ENCODE data around the gene TMEM52B. TPM values are rescaled to one million over a fixed set of nuclear protein-coding genes. Genes with fewer than 3 reads are reported as not detected.

The TMEM52B gene
- total and polyA plus RNA-seq, 2 of the 13 experiments (the other 11 are each of a cell fraction or from before 2014, with no cell fraction given), result not detected

GRCh38 chr12:10153271-10154144, 25.3 kb upstream of the TMEM52B start (continued):
- no peak for TF ChIP-seq FOXP4 (CRISPR knock-in tag; IDR thresholded peaks at IDR 0.05)
- TF ChIP-seq, protein P1, sequence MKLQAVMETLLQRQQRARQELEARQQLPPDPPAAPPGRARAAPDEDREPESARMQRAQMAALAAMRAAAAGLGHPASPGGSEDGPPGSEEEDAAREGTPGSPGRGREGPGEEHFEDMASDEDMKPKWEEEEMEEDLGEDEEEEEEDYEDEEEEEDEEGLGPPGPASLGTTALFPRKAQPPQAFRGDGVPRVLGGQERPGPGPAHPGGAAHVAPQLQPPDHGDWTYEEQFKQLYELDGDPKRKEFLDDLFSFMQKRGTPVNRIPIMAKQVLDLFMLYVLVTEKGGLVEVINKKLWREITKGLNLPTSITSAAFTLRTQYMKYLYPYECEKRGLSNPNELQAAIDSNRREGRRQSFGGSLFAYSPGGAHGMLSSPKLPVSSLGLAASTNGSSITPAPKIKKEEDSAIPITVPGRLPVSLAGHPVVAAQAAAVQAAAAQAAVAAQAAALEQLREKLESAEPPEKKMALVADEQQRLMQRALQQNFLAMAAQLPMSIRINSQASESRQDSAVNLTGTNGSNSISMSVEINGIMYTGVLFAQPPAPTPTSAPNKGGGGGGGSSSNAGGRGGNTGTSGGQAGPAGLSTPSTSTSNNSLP (IDR thresholded peaks at IDR 0.05; ENCODE audit: low read depth, low read length), result peak; percentile 68
- TF ChIP-seq RAD21 (CRISPR knock-in tag; IDR thresholded peaks at IDR 0.05), result 0 out of 2 replicates have a peak, but pooled peaks have one; percentile 45
- TF ChIP-seq KDM2A (CRISPR knock-in tag; IDR thresholded peaks at IDR 0.05; ENCODE audit: borderline replicate concordance, low read depth), result 0 out of 2 replicates have a peak, but pooled peaks have one; percentile 39
- peak in 1 of 2 experiments; percentile 44; a peak in 1 of 4 replicates for TF ChIP-seq HMGXB4 (CRISPR knock-in tag; IDR thresholded peaks at IDR 0.05; ENCODE audit: borderline replicate concordance in 1 of 2, low read depth in 1 of 2)
- TF ChIP-seq, protein P2, sequence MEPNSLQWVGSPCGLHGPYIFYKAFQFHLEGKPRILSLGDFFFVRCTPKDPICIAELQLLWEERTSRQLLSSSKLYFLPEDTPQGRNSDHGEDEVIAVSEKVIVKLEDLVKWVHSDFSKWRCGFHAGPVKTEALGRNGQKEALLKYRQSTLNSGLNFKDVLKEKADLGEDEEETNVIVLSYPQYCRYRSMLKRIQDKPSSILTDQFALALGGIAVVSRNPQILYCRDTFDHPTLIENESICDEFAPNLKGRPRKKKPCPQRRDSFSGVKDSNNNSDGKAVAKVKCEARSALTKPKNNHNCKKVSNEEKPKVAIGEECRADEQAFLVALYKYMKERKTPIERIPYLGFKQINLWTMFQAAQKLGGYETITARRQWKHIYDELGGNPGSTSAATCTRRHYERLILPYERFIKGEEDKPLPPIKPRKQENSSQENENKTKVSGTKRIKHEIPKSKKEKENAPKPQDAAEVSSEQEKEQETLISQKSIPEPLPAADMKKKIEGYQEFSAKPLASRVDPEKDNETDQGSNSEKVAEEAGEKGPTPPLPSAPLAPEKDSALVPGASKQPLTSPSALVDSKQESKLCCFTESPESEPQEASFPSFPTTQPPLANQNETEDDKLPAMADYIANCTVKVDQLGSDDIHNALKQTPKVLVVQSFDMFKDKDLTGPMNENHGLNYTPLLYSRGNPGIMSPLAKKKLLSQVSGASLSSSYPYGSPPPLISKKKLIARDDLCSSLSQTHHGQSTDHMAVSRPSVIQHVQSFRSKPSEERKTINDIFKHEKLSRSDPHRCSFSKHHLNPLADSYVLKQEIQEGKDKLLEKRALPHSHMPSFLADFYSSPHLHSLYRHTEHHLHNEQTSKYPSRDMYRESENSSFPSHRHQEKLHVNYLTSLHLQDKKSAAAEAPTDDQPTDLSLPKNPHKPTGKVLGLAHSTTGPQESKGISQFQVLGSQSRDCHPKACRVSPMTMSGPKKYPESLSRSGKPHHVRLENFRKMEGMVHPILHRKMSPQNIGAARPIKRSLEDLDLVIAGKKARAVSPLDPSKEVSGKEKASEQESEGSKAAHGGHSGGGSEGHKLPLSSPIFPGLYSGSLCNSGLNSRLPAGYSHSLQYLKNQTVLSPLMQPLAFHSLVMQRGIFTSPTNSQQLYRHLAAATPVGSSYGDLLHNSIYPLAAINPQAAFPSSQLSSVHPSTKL (CRISPR knock-in tag; IDR thresholded peaks at IDR 0.05), result no peak
- no peak for TF ChIP-seq SMAD9 (CRISPR knock-in tag; IDR thresholded peaks at IDR 0.05)

Data from HepG2 (cell line).